ENCODE results near the gene ECI1.
A peak's percentile ranks its signal among the peaks of the same experiment; 100 is the strongest.
"Not testable (repeated sequence)": the region's sequence is repeated elsewhere in the genome, so short reads cannot be mapped to it uniquely, and the experiment has no call there.

Gene ECI1

GRCh38 chr16:2252806-2253148, 1.4 kb upstream of the ECI1 start:
- DNase-seq: no peak

DNA sequence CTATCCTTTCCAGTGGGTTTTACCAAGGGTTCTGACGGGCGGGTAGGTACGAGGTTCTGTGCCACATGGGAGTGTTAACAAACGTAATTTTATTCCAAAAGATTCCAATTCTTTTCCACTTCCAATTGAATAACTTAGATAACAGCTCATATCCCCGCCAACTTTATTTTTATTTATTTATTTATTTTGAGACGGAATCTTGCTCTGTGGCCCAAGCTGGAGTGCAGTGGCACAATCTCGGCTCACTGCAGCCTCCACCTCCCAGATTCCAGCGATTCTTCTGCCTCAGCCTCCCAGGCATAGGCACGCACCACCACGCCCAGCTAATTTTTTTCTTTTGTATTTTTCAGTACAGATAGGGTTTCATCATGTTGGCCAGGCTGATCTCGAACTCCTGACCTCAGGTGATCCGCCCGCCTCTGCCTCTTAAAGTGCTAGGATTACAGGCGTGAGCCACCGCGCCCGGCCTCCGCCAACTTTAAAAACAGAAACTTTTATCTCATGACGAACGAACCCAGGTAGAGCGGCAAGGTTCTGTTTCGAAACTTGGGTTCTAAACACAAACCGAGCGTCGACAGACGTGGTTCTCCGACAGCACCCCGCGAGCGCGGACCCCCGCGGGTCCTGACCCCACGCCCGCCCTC, 613 bp downstream of the ECI1 start:
- peak; percentile 64 for DNase-seq

DNA sequence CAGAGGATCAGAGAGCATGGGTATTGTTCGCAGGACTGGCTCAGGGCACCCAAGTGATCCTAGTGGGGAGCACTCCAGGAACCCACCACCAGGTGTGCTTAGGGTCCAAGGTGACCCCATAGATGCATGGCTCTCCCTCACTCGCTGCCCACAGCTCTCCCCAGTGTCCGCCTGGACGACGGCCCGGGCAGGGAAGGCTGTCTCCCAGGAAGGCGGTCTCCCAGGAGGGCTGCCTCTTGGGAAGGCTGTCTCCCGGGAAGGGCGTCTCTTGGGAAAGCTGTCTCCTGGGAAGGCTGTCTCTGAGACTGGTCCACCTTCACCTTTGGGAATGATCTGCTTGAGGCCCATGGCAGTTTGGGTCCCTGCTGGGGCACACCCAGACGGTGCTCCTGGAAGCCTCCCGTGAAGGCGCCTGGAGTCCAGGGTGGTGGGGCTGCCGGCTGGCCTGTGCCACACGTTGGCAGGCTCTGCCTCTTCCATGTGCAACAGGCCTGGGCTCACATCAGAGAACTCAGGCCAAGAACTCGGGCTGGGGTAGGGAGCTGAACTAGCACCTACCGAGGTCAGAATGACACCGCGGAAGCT, 5.0 kb downstream of the ECI1 start:
- no peak for DNase-seq

GRCh38 chr16:2244926-2245795, 6.2 kb downstream of the ECI1 start:
- no peak for DNase-seq

DNA sequence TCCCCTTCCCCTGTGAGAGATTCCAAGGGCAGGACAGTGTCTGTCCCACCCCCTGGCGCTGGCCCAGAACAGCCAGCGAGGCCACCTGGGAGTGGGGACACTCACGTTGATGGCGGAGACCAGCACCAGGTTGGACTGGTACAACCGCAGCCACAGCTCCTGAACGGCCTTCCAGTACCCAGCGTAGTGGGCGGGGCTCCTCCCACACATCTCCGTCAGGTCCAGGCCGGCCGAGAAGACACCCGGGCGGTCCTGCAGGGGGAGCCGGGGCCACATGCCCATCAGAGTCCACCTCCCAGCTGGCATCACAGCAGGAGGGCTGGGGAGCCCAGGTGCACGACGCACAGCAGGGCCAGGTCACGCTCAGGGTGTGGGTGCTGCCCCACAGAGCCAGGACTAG, 7.1 kb downstream of the ECI1 start:
- DNase-seq: peak; percentile 32

- no peak for DNase-seq
Measured at GRCh38 chr16:2243781-2244180, 7.6 kb downstream of the ECI1 start.

- peak; percentile 29 for DNase-seq
Measured at GRCh38 chr16:2243031-2243528, 8.3 kb downstream of the ECI1 start.

GRCh38 chr16:2242598-2242997, 8.8 kb downstream of the ECI1 start:
- DNase-seq: peak; percentile 36

- DNase-seq: not testable (repeated sequence)
Measured at GRCh38 chr16:2240331-2240730, 11.1 kb downstream of the ECI1 start.

DNA sequence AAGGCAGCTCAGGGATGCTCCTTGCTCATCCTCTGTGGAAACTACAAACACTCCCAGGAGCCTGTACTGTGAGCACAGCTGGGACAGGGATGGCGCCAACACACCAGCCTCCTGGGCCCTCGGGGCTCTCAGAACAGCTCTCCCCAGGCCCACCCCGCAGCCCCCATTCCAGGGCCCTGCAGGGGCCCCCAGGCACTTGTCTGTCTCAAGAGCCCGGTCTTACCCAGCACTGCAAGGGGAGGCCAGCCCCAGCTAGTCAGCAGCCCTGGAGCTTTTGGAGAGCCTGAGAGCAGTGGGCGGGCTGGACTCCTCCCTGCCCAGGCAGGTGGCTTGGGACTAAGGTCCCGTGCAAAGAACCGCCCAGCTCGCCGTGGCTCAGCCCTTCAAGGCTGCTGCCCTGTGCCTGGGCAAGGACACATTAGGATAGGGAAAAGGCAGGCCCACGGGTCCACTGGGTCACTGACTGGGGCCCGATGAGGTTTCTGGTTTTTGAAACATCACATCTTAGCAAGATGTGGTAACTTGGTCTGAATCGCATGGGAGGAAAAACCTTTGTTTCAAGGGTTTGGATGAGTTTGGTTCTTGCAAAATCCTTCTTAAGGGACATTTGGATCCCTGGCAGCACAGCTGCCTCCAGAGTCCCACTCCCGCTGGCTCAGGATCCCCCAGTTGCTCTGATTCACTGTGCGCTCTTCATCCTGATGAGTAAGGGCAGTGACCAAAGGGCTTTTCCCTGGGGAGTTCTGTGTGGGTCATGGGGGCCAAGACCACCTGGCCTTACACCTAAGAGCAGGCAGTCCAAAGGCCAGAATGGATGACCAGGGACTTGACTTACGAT, 12.3 kb downstream of the ECI1 start:
- no peak for DNase-seq

DNA sequence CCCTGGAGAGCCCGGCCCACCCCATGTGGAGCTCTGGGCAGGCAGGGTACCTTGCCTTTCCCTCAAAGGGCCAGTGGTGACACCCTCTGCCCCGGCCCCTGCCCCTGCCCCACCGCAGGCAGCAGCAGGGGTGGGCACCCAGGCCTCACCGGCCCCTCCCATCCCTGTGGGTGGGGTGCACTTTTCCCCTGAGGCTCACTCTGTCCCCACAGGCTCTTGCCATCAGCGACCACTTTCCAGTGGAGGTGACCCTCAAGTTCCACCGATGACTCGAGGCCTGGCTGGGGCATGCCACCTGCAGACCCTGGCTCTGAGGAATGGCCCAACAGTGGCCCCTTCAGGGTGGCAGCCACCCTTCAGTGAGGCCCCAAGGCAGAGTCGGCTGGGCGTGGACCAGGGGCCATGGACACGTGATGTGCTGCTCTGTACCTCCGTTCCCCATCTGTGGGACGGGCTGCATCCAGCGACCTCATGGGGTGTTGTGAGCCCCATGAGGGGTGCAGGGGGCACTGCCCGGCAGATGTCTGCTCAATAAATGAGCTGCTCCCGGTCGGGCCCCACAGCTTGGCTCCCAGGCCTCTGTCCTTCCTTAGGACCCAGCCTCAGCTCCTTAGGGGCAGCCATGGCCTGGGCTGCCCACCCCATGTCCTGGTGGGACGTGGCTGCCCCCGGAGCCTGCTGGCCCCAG, 13.1 kb downstream of the ECI1 start:
- DNase-seq: no peak

- peak; percentile 52 for DNase-seq
Measured at GRCh38 chr16:2237493-2238149, 13.8 kb downstream of the ECI1 start.

GRCh38 chr16:2237102-2237482, 14.3 kb downstream of the ECI1 start:
- DNase-seq: no peak

GRCh38 chr16:2236337-2237101, 14.9 kb downstream of the ECI1 start, which contains the start of gene DNASE1L2:
Gene DNASE1L2 (plus strand): TSS chr16:2236444. CDS start chr16:2236817, 373 bp downstream.
- peak; percentile 64 for DNase-seq

- DNase-seq: no peak
Measured at GRCh38 chr16:2235695-2236336, 15.6 kb downstream of the ECI1 start.

- DNase-seq: no peak
Measured at GRCh38 chr16:2235234-2235651, 16.1 kb downstream of the ECI1 start.

DNA sequence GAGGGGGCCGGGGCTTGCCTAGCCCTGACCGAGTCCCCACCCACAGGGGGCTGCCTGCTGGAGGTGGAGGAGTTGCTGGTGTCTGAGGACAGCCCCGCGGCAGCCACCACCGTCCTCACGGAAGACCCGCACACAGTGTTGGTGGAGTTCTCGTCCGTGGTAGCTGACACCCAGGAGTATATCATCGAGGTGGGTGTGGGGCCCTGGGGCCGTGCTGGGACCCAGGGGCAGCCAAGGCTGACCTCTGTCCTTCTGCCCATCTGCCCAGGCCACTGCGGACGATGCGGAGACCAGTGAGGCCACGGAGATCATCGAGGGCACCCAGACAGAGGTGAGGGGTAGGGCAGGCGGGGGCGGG, 16.6 kb downstream of the ECI1 start:
- no peak for DNase-seq

DNA sequence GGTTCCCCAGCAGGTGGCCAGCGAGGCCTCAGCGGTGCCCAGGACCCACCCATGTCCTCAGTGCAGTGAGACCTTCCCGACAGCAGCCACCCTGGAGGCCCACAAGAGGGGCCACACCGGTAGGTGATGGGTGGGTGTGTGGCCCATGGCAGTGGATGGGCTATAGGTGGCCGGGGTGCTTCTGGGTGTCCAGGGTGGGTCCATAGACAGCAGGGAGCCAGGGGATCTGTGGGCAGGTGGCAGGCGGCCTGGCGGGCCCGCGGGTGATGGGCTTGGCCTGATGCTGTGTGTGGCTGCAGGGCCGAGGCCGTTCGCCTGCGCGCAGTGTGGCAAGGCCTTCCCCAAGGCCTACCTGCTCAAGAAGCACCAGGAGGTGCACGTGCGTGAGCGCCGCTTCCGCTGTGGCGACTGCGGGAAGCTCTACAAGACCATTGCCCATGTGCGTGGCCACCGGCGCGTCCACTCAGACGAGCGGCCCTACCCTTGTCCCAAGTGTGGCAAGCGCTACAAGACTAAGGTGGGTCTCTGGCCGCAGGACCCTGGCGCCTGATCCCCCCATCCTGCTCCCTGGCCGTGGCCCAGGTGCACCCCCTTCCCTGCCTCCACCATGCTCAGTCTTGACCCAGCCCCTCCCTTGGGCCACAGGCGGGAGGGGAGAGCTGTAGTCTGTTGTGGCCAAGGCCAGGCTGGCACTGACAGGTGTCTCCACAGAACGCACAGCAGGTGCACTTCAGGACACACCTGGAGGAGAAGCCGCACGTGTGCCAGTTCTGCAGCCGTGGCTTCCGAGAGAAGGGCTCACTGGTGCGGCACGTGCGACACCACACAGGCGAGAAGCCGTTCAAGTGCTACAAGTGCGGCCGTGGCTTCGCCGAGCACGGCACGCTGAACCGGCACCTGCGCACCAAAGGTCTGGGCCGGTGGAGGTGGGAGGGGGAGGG, 17.2 kb downstream of the ECI1 start:
- no peak for DNase-seq

DNA sequence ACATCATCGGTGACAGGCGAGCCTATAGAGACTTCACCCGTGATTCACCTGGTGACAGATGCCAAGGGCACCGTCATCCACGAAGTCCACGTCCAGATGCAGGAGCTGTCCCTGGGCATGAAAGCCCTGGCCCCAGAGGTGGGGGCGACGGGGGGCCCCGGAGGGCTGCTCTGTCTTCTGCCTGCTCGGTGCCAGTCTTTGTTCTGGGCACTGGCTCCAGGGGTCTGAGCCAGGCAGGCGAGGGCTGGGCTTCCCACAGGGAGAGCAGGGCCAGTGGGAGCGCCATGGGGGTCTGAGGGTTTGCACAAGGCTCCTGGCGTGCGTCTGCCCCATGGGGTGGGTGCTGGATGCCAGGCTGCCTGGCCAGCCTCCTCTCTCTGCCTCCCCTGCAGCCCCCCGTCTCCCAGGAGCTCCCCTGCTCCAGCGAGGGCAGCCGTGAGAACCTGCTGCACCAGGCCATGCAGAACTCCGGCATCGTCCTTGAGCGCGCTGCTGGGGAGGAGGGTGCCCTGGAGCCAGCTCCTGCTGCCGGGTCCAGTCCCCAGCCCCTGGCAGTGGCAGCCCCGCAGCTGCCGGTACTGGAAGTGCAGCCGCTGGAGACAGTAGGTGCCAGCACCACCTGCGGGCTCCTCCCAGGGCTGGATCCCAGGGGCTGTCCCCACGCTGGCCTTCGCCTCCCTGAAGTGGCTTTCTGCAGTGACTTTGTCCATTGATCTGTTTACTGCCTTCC, 18.2 kb downstream of the ECI1 start:
- DNase-seq: no peak
